DOHH2 (cell line): Measurements from ENCODE around the gene PMF1.

Experiments
- H3F3A ChIP-seq: fragments of 200-600 bp; sonication (generic), shearing (Covaris generic); 2 replicates; pipeline ENCODE4 v1.6.0; 2016; ENCODE audit warnings: antibody characterized with exemption, mild to moderate bottlenecking; ENCODE audit not compliant: control insufficient read depth, insufficient read depth
- H3K27ac ChIP-seq: fragments of 200-600 bp; sonication (generic); 2 replicates; pipeline ENCODE4 v1.5.1; 2014; ENCODE audit warnings: low read depth, mild to moderate bottlenecking, low read length, moderate library complexity
- H3K27me3 ChIP-seq: fragments of 200-600 bp; sonication (generic); 2 replicates; pipeline ENCODE4 v1.6.1; 2014; ENCODE audit warnings: mild to moderate bottlenecking, low read length, mixed read lengths; ENCODE audit not compliant: control insufficient read depth
- H3K36me3 ChIP-seq: fragments of 200-600 bp; sonication (generic); 2 replicates; pipeline ENCODE4 v1.6.1; 2014; ENCODE audit warnings: mild to moderate bottlenecking, low read length, moderate library complexity, mixed read lengths; ENCODE audit not compliant: control insufficient read depth
- H3K4me1 ChIP-seq: fragments of 200-600 bp; sonication (generic); 2 replicates; pipeline ENCODE4 v1.6.1; 2014; ENCODE audit warnings: mild to moderate bottlenecking, low read length, mixed read lengths; ENCODE audit not compliant: control insufficient read depth
- H3K4me2 ChIP-seq: fragments of 200-600 bp; sonication (generic); 2 replicates; pipeline ENCODE4 v1.6.0; 2014; ENCODE audit warnings: mild to moderate bottlenecking, low read length, moderate library complexity
- H3K4me3 ChIP-seq: fragments of 200-600 bp; sonication (generic); 2 replicates; pipeline ENCODE4 v1.5.1; 2014; ENCODE audit warnings: mild to moderate bottlenecking, low read length, mixed read lengths
- H3K79me2 ChIP-seq: fragments of 200-600 bp; sonication (generic); 2 replicates; pipeline ENCODE4 v1.6.1; 2014; ENCODE audit warnings: mild to moderate bottlenecking, low read length, mixed read lengths; ENCODE audit not compliant: control insufficient read depth
- H3K9me2 ChIP-seq: fragments of 200-600 bp; sonication (generic); replicated peaks from 2 replicates; pipeline ENCODE4 v1.6.1; 2014; ENCODE audit warnings: mild to moderate bottlenecking, low read length, mixed read lengths; ENCODE audit not compliant: control insufficient read depth
- H3K9me3 ChIP-seq: fragments of 200-600 bp; sonication (generic); 2 replicates; pipeline ENCODE4 v1.6.1; 2014; ENCODE audit warnings: antibody characterized with exemption, low read length, mixed read lengths; ENCODE audit not compliant: control insufficient read depth, insufficient read depth
- H4K20me1 ChIP-seq: fragments of 200-600 bp; sonication (generic); 2 replicates; pipeline ENCODE4 v1.6.0; 2014; ENCODE audit warnings: low read depth, mild to moderate bottlenecking, antibody characterized with exemption, low read length, moderate library complexity; ENCODE audit not compliant: control insufficient read depth, insufficient read depth
- CTCF ChIP-seq: fragments of 200-600 bp; sonication (generic); IDR thresholded peaks from one replicate; pipeline ENCODE4 v1.5.1; 2014; ENCODE audit warnings: antibody characterized with exemption, mild to moderate bottlenecking, low read depth, low read length; ENCODE audit not compliant: poor library complexity, severe bottlenecking
- EZH2phosphoT487 ChIP-seq: fragments of 200-600 bp; sonication (generic); IDR thresholded peaks from 2 replicates; pipeline ENCODE4 v1.6.1; 2017; ENCODE audit warnings: borderline replicate concordance, mild to moderate bottlenecking, antibody characterized with exemption, low read length, moderate library complexity, mixed read lengths

Gene PMF1

GRCh38 chr1:156193488-156194299, 19.1 kb upstream of the PMF1 start, which contains the start of gene SLC25A44:
Gene SLC25A44 (plus strand): TSS chr1:156194104. CDS start chr1:156199848, 5,744 bp downstream.
- Histone ChIP-seq H3K9me3 (no peaks in the 10 kb centered on the region; the same call in 1 of the 2 replicates), H3K79me2 (peaks cover 50% of the 10 kb centered on the region), H3K4me1 (peaks cover 25% of the 10 kb centered on the region), H3K9me2 (no peaks in the 10 kb centered on the region), H3K27me3 (no peaks in the 10 kb centered on the region), H3K4me3 (peak within 1 kb of the TSS; percentile 94), H3K4me2 (peak within 1 kb of the TSS; percentile 87), H4K20me1 (no peaks in the 10 kb centered on the region), H3F3A (no peaks in the 10 kb centered on the region), H3K36me3 (peaks cover 21% of the 10 kb centered on the region), H3K27ac (peak within 1 kb of the TSS; percentile 71)
- peak; percentile 42 for TF ChIP-seq CTCF
- TF ChIP-seq EZH2phosphoT487, result no peak

- peak overlapping the region; percentile 69 for H3K4me2 ChIP-seq
- TF ChIP-seq CTCF, result no peak
- no peaks in the 10 kb centered on the region for H4K20me1 ChIP-seq
- H3K27ac ChIP-seq, result 0 out of 2 replicates have a peak overlapping the region, but pooled peaks have one; percentile 10
- H3K9me3 ChIP-seq, result no peaks in the 10 kb centered on the region; the same call in 1 of the 2 replicates
- H3K4me1 ChIP-seq, result peaks cover 25% of the 10 kb centered on the region
- H3K27me3 ChIP-seq, result no peaks in the 10 kb centered on the region
- peaks cover 22% of the 10 kb centered on the region for H3K36me3 ChIP-seq
- H3F3A ChIP-seq, result no peaks in the 10 kb centered on the region
- peak overlapping the region; percentile 94 for H3K4me3 ChIP-seq
- no peaks in the 10 kb centered on the region for H3K9me2 ChIP-seq
- peaks cover 56% of the 10 kb centered on the region for H3K79me2 ChIP-seq
Measured at GRCh38 chr1:156194300-156194652, 18.5 kb upstream of the PMF1 start.

GRCh38 chr1:156195853-156196252, 17.0 kb upstream of the PMF1 start:
- peak overlapping the region; percentile 27; the same call in 1 of the 2 replicates for H3K4me3 ChIP-seq
- peak overlapping the region; percentile 43 for H3K4me2 ChIP-seq
- H3K79me2 ChIP-seq, result peaks cover 64% of the 10 kb centered on the region
- peaks cover 25% of the 10 kb centered on the region for H3K4me1 ChIP-seq
- no peaks in the 10 kb centered on the region for H3K9me3 ChIP-seq
- H3K36me3 ChIP-seq, result peaks cover 36% of the 10 kb centered on the region
- H3K27ac ChIP-seq, result no peak overlapping the region
- H3K27me3 ChIP-seq, result no peaks in the 10 kb centered on the region
- H4K20me1 ChIP-seq, result no peaks in the 10 kb centered on the region
- no peaks in the 10 kb centered on the region for H3F3A ChIP-seq
- H3K9me2 ChIP-seq, result no peaks in the 10 kb centered on the region
- no peak for TF ChIP-seq CTCF
- no peak for TF ChIP-seq EZH2phosphoT487
